ENCODE measurements around the gene DUSP12.

Gene DUSP12

GRCh38 chr1:161738627-161739287 lies 10.8 kb upstream of the DUSP12 start:
- peak; percentile 82 for TF ChIP-seq CTCF (conservative IDR thresholded peaks at IDR 0.05)

GRCh38 chr1:161739865-161740566 lies 9.6 kb upstream of the DUSP12 start:
- H3K27ac ChIP-seq: no peak overlapping the region
- TF ChIP-seq CTCF (conservative IDR thresholded peaks at IDR 0.05): no peak

More at GRCh38 chr1:161738627-161739287, 10.8 kb upstream of the DUSP12 start:
- no peak overlapping the region for H3K27ac ChIP-seq

- no peak overlapping the region for H3K27ac ChIP-seq
- no peak for TF ChIP-seq CTCF (conservative IDR thresholded peaks at IDR 0.05)
Measured at GRCh38 chr1:161740921-161741320, 8.7 kb upstream of the DUSP12 start.

- no peak overlapping the region for H3K27ac ChIP-seq
- TF ChIP-seq CTCF (conservative IDR thresholded peaks at IDR 0.05): no peak
Measured at GRCh38 chr1:161743231-161743630, 6.4 kb upstream of the DUSP12 start.

- no peak for TF ChIP-seq CTCF (conservative IDR thresholded peaks at IDR 0.05)
- H3K27ac ChIP-seq: no peak overlapping the region
Measured at GRCh38 chr1:161747801-161748200, 1.8 kb upstream of the DUSP12 start.

GRCh38 chr1:161763522-161764098 lies 14.0 kb downstream of the DUSP12 start:
- TF ChIP-seq CTCF (conservative IDR thresholded peaks at IDR 0.05): peak; percentile 65
- no peak overlapping the region for H3K27ac ChIP-seq

GRCh38 chr1:161766102-161766981 lies 16.8 kb downstream of the DUSP12 start, which contains the start of gene ATF6:
Gene ATF6, plus strand, starts transcription at chr1:161766320. Its CDS starts 41 bp downstream, at chr1:161766361.
- no peak for TF ChIP-seq CTCF (conservative IDR thresholded peaks at IDR 0.05)

More at GRCh38 chr1:161766102-161766981, 16.8 kb downstream of the DUSP12 start, which contains the start of gene ATF6:
- peak within 1 kb of the TSS; percentile 85 for H3K27ac ChIP-seq

Data from VCaP (cell line).